GM18517 (cell line): ENCODE measurements around the gene LENG8.

ENCODE experiments used
- ATAC-seq: cut with Tn5 transposase; IDR thresholded peaks from one replicate; pipeline ENCODE4 v1.9.1; 2021; ENCODE audit warnings: mild to moderate bottlenecking, moderate library complexity; ENCODE audit not compliant: unreplicated experiment

The LENG8 gene

DNA sequence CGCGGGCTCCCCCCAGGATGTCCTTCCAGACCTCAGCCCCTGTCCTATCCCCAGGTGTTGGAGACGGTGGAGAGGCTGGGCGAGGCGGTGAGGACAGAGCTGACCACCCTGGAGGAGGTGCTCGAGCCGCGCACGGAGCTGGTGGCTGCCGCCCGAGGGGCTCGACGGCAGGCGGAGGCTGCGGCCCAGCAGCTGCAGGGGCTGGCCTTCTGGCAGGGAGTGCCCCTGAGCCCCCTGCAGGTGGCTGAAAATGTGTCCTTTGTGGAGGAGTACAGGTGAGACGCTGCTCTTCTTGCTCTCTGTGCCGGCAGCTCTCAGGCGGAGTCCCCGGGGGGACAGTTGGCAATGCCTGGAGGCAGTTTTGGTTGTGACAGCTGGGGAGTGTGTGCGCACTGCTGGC lies 26.9 kb upstream of the LENG8 start:
- no peak for ATAC-seq

DNA sequence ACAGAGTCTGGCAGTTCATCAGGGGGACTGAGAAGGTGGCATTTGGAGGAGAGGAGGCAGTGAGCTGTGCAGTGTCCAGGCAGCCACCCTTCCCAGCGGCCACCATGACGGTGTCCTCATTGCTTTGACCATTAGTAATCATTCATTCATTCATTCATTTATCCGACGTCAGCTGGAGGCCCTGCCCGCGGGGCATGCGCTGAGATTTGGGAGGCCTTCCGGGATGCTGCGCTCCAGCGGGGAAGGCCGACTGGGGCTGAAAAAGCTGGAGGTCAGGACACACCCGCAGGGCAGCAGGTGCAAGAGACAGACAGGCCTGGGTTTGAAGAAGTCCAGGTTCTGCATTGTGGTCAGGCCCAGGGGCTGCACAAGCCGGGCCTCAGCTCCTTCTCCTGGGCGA lies 24.8 kb upstream of the LENG8 start:
- no peak for ATAC-seq

GRCh38 chr19:54424660-54425381 lies 24.2 kb upstream of the LENG8 start:
- ATAC-seq: no peak

GRCh38 chr19:54425382-54425723 lies 23.6 kb upstream of the LENG8 start:
- ATAC-seq: no peak

GRCh38 chr19:54426291-54426931 lies 22.6 kb upstream of the LENG8 start:
- ATAC-seq: no peak

DNA sequence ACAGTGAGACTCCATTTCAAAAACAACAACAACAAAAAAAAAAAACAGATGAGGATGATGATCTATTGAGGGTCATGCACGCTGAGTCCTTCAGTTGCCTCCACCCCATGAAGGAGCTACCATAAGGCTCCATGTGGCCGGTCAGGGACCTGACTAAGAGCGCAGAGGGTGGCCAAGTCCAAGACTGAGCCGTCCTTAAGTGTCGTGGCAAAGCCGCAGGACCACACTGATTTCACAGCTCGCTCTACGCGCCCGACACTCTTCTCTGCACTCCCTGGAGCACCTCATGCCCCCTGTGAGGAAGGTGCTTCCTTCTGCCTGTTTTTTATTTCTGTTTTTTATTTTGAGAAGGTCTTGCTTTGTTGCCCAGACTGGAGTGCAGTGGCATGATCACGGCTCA lies 21.4 kb upstream of the LENG8 start:
- ATAC-seq: no peak

DNA sequence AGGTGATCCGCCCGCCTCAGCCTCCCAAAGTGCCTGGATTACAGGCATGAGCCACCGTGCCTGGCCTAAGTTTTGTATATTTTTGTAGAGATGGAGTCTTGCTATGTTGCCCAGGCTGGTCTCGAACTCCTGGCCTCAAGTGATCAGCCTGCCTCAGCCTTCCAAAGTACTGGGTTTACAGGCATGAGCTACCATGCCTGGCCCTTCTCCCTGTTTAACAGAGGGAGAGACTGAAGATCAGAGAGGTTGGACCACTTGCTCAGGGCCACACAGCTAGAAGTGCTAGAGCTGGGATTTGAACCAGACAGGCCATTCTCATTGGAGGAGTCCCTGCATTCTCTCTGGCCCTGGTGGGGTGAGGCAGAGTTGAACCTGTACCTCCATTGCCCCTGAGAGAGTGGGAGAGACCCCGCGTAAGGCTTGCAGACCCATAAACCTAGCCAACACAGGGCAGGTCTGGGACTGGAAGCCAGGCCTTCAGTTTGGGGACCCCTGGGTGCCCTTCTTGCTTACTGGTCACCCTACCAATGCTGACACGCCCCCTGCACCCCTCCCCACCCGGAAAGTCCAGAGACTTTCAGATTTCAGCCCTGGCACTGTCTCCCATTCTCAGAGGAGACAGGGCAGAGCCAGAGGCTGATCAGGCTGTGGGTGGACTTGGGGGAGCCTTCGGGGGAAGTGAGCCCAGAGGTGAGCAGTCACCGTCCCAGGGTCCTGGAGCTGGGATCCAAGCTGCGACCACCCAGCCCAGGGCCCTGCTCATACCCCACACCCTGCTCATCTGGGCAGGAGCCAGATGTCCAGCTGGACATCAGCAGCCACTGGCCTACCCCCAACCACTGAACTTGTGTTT lies 20.4 kb upstream of the LENG8 start:
- no peak for ATAC-seq

- no peak for ATAC-seq
Observed at GRCh38 chr19:54429176-54429495, 19.9 kb upstream of the LENG8 start.

DNA sequence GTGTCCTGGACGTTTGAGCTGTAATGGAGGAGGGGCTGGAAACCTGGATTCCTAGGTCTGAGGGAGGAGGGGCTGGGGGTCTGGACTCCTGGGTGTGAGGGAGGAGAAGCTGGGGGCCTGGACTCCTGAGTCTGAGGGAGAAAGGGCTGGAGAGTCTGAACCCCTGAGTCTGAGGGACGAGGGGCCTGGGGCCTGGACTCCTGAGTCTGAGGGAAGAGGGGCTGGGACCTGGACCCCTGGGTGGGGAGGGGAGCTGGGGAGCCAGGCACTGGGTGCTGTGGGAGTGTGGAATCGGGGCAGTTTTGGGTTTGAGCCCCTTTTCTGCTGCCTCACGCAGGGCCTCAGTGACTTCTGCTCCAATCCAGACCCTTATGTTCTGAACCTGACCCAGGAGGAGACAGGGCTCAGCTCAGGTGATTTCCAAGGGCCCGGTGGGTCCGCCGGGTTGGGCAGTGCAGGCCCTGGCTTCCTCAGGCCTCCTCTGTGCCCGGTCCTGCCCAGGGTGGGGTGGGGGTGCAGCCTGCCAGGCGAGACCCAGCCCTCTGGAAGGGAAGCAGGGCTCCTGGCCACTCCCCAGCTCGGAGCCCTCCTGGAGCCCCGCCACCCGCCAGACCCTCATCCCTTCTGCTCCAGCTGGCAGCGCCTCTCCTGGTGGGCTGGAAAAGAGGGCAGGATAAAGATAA lies 19.3 kb upstream of the LENG8 start:
- no peak for ATAC-seq

GRCh38 chr19:54430306-54431254 lies 18.4 kb upstream of the LENG8 start:
- no peak for ATAC-seq

DNA sequence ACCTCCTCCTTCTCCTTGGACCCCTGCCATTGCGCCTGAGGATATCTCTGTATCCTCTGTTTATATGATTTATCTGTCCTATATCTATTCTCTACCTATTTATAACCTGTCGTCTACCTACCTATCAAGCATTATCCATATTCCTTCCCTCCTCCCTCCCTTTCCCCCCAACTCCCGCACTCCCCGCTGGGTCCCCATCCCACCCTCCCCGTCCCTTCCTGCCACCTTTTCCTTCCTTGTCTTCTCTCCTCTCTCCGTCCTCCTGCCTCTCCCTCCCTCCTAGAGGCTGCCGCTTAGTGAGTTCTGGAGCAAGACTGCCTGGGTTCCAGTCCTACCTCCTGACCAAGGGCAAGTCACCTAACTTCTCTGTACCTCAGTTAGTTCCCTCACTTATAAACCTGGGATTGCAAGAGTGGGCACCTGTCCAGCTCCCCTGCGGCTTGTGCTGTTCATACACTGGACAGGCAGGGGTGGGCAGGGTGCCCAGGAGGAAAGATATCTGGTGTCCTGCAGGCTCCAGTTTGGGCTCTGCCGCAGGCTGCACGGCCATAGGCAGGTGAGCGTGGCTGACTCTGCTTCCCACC lies 17.7 kb upstream of the LENG8 start:
- ATAC-seq: no peak

DNA sequence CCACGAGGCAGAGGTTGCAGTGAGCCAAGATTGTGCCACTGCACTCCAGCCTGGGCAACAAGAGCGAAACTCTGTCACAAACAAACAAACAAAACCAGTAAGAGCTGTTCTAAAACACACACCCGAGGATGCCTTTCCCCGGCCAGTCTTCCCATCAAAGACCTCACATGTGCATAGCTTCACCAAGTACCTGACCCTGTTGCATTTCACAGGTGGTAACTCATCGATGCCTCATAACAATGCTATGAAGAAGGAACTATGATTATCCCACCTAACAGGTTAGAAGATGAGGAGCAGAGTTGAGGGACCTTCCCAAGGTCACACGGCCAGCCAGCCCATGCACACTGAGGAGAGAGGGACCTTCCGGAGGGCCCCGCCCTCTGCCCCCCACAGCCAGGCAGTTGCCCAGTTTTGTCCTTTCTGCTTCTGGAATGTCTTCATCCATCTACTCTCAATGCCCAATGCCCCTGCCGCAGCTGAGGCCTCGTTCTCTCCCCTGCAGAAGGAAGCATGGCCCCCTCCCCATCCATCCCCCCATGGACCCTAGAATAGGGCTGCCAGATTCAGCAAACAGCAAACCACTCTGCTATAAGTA lies 16.8 kb upstream of the LENG8 start:
- no peak for ATAC-seq

DNA sequence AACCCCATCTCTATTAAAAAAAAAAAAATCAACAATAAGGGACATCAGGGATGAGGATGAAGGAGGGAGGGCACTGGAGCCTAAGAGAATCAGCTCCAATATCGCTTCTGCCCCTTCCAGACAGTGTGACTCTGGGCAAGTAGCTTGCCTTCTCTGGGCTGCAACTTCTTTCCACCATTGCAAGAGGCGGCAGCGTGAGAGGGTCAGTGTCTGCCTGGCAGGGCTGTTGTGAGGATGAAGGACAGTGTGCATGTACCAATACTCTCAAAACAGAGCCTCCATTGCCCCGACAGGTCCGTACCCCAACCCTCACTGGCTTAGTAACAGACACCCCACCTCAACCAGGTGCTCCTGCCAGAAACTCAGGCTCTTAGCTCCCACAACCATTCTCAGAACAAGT lies 15.3 kb upstream of the LENG8 start:
- no peak for ATAC-seq

GRCh38 chr19:54434112-54434872 lies 14.7 kb upstream of the LENG8 start:
- ATAC-seq: no peak

GRCh38 chr19:54434873-54435214 lies 14.2 kb upstream of the LENG8 start:
- no peak for ATAC-seq

DNA sequence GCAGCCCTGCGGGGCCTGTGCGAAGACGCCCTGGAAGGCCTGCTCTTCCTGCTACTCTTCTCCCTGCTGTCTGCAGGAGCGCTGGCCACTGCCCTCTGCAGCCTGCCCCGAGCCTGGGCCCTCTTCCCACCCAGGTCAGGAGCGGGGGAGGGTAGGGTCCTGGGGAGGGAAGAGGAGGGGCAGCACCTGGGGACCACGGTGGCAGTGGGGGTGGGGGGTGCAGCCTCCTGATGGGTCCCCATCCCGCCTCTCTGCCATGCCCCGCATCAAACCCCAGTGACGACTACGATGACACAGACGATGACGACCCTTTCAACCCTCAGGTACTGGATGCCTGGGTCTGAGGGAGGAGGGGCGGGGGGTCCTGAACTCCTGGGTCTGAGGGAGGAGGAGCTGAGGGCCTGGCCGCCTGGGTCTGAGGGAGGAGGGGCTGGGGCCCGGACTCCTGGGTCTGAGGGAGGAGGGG lies 13.4 kb upstream of the LENG8 start:
- ATAC-seq: no peak

GRCh38 chr19:54436031-54436523 lies 12.9 kb upstream of the LENG8 start:
- no peak for ATAC-seq

GRCh38 chr19:54436628-54437252 lies 12.3 kb upstream of the LENG8 start:
- no peak for ATAC-seq
